HG02571 (cell line): Measurements from ENCODE around the gene ZSWIM7.
"Not testable (repeated sequence)": the region's sequence is repeated elsewhere in the genome, so short reads cannot be mapped to it uniquely, and the experiment has no call there.

ENCODE experiments used
- ATAC-seq: cut with Tn5 transposase; IDR thresholded peaks from one replicate; pipeline ENCODE4 v1.9.1; 2021; ENCODE audit warnings: mild to moderate bottlenecking, moderate library complexity; ENCODE audit not compliant: unreplicated experiment

Gene ZSWIM7

DNA sequence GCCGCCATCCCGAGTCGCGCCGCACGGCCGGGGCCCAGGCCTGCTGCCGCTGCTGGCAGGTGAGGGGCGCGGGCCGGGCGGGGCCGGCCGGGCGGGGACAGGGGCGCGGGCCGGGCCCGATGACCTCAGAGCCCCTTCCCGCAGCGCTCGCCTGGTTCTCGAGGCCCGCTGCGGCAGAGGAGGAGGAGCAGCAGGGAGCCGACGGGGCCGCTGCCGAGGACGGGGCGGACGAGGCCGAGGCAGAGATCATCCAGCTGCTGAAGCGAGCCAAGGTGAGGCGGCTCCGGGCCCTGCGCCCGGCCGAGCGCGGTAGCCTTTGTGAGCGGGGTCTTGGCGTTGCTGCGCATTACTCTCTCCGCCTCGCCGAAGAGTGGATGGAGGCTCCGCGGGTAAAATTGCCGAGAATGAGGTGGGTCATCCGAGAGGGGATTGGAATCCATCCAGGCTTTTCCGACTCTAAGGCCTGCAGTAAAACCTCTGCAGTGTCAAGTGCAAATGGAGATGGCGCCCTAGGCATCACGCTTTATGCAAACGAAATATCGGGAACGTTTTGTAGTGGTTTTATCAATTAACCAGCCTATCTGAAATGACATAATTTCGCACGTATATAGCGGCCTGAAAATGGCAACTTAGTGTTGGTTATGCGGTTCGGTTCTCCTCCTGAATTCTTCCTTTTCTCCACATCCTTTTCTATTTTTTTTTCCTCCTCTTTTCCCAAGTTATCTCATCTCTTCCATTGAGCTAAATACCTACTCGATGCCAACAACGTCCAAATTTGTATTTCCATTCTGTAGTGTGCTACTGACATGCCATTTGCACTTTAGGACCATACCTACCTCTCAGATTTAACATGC is 697 bp upstream of the ZSWIM7 start:
- ATAC-seq = peak; percentile 34

DNA sequence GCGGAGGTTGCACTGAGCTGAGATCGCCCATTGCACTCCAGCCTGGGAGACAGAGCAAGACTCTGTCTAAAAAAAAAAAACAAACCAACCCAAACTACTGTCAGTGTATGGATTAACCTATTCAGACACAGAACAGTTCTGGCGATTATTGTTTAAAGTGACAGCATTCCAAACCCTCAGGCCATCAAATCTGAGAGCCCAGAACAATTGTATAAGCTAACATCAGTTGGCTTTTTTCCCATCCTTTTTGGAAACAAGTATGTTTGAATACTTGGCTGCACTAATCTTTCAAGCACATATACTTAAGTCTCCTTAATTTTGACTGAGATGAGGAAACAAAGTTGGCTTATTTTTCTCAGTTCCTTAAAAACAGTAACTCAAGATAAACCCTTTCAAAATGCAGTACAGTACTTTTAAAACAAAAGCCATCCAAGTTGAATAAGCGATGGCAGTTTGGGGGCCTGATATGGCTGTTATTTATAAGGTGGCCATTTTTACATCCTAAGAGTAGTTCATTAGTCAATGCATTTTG is 1.4 kb downstream of the ZSWIM7 start:
- no peak for ATAC-seq

GRCh38 chr17:15996322-15996721 is 3.2 kb downstream of the ZSWIM7 start:
- no peak for ATAC-seq

GRCh38 chr17:15981646-15982580 is 17.6 kb downstream of the ZSWIM7 start:
- no peak for ATAC-seq

DNA sequence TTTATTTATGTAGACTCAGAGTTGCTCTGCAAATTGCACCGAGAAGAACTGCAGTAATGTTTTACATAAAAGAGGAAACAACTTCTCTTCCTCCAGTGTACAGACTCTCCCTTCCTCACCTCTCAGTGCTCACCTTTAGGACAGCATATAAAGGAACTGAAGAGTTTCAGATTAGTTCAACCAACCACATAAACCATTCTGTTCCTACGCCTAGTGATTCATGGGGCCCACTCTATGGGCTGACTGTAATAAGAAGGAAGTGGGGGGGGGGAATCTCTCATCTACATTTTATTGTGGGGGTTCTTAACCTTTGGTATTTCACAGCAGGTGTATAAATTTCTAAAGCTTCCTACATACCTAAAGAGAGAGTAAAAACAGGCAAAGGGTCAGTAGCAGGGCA is 18.3 kb downstream of the ZSWIM7 start:
- ATAC-seq = no peak

DNA sequence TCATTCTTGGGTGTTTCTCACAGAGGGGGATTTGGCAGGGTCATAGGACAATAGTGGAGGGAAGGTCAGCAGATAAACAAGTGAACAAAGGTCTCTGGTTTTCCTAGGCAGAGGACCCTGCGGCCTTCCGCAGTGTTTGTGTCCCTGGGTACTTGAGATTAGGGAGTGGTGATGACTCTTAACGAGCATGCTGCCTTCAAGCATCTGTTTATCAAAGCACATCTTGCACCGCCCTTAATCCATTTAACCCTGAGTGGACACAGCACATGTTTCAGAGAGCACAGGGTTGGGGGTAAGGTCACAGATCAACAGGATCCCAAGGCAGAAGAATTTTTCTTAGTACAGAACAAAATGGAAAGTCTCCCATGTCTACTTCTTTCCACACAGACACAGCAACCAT is 20.5 kb downstream of the ZSWIM7 start:
- ATAC-seq = not testable (repeated sequence)

GRCh38 chr17:15978606-15979005 is 20.9 kb downstream of the ZSWIM7 start:
- no peak for ATAC-seq

GRCh38 chr17:15977894-15978293 is 21.6 kb downstream of the ZSWIM7 start:
- ATAC-seq = no peak

GRCh38 chr17:15973834-15974233 is 25.7 kb downstream of the ZSWIM7 start:
- no peak for ATAC-seq

- no peak for ATAC-seq
Measured at GRCh38 chr17:15973016-15973415, 26.5 kb downstream of the ZSWIM7 start.

- ATAC-seq = no peak
Measured at GRCh38 chr17:15972497-15972951, 27.0 kb downstream of the ZSWIM7 start.

DNA sequence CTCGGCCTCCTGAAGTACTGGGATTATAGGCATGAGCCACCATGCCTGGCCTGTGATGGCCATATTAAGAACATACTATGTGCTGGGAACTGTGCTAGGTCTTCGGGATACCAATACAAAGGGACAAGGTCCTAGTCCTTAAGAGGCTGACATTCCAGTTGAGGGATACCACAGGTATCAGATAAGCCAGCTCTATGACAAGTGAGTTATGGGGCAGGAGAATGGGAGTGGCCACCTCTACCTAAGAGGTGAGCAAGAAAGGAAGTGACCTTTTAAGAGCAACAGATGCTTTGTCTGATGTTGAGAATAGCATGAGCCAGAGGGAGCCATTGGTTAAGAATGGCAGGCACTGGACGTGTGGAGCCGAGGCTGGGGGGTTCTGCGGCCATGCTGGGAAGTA is 27.6 kb downstream of the ZSWIM7 start:
- no peak for ATAC-seq

- ATAC-seq = no peak
Measured at GRCh38 chr17:15971098-15971678, 28.3 kb downstream of the ZSWIM7 start.

DNA sequence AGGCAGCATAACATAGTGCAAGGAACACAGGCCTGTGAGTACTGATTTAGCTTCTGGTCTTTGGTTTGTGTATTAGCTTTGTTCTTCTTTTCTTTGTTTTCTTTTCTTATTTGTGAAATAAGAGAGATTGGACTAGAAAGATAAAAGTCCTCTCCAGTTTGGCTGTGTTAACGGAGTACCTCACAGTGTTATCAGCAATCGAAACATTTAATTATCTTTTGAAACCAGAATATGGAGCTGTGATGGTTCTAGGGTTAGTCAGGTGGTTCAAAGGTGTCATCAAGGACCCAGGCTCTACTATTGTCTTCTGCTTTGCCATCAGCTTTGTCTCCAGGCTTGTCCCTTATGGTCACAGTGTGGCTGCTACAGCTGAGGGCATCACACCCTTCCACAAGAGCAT is 29.0 kb downstream of the ZSWIM7 start:
- ATAC-seq = no peak

DNA sequence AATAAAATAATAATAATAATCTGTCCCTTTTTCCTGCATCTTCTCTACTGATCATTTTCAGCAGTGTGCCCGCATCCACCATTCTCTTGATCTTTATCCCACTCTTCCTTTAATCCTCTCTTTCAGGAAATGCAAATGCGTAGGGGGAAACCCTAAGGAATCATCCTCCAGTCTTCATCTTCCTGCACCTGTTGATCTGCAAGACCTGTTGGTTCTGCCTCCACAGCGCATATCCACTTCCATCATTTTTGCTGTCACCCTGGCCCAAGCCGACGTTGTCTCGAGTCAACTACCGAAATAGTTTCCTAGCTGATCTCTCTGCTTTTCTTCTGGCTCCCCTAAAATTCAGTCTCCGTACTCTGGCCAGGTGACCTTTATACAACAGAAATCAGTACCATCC is 30.0 kb downstream of the ZSWIM7 start:
- ATAC-seq = no peak

- ATAC-seq = no peak
Measured at GRCh38 chr17:15967706-15968399, 31.7 kb downstream of the ZSWIM7 start.

DNA sequence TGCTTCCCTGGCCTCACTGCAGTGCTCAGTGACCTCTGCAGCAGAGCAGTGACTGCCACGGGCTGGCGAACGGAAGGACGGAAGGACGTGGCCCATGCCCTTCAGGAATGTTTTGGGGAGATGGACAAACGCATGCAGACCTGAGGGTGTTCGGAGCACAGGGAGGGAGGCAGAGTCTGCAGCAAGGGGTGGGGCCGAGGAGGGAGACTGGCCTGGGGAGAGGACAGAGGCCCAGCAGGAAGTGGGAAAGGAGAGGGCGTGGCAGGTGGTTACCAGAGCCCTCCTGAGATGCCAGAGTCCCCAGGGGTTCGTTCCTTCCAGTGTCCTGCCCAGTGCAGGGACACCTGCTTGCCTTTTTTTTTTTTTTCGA is 32.6 kb downstream of the ZSWIM7 start:
- ATAC-seq = no peak

- ATAC-seq = no peak
Measured at GRCh38 chr17:15966183-15966878, 33.2 kb downstream of the ZSWIM7 start.

DNA sequence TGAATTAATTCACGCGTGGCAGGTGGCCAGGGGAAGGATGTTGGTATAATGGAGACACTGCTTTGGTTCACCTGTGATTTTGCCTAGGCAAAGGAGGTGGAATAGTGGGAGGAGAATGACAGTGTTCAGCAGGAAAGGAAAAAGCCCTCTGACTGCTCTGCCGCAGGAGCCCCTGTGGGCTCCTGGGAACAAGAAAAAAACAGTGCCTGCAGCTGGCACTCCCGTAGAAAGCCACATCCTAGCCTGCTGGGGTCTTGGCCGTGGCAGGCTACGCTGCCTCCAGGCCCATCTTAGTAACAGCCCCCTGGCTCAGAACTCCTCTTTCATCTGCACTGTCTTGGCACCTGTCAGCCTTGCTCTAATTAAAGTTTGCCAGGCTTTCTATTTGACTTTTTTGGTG is 34.0 kb downstream of the ZSWIM7 start:
- ATAC-seq = no peak

- ATAC-seq = no peak
Measured at GRCh38 chr17:15963670-15964110, 35.8 kb downstream of the ZSWIM7 start.
